Thyroid gland (tissue), 4 donors: ENCODE data around the gene SLC6A4. TPM values are rescaled to one million over a fixed set of nuclear protein-coding genes. Genes with fewer than 3 reads are reported as not detected.

ENCODE experiments used
- DNase-seq, 2 donors: peaks; one replicate each; pipeline ENCODE4 v3.0.0-alpha.2; 2019
- H3K27ac ChIP-seq, 3 donors: fragments of 200-600 bp; sonication (generic); 1 replicate in 2 of 3; 2 replicates in 1 of 3; pipeline ENCODE4 v1.5.1; 2016 to 2019; ENCODE audit warnings: mild to moderate bottlenecking in 1 of 3, moderate library complexity in 1 of 3
- H3K27me3 ChIP-seq: fragments of 200-600 bp; sonication (generic); one replicate; pipeline ENCODE4 v1.5.1; 2019
- H3K36me3 ChIP-seq, 2 donors: fragments of 200-600 bp; sonication (generic); one replicate each; pipeline ENCODE4 v1.5.1; 2016 to 2019
- H3K4me1 ChIP-seq, 2 donors: fragments of 200-600 bp; sonication (generic); one replicate each; pipeline ENCODE4 v1.5.1; 2017 to 2019
- H3K4me3 ChIP-seq, 3 donors: fragments of 200-600 bp; sonication (generic); replicated peaks in 1 of 3; 1 replicate in 2 of 3; 2 replicates in 1 of 3; pipeline ENCODE4 v1.5.1; 2016; ENCODE audit warnings: mild to moderate bottlenecking in 1 of 3
- H3K9me3 ChIP-seq: fragments of 200-600 bp; sonication (generic); one replicate; pipeline ENCODE4 v1.5.1; 2017
- POLR2A ChIP-seq, 2 donors: fragments of 450-650 bp; IDR thresholded peaks; one replicate each; pipeline ENCODE4 v1.6.1; 2017; ENCODE audit warnings: antibody characterized with exemption in 2 of 2, mild to moderate bottlenecking in 2 of 2, moderate library complexity in 1 of 2
- WGBS, 2 donors: methylation state at CpG; one replicate each; pipeline ENCODE4 v1.1.5; 2017; 5-methylcytosine and 5-hydroxymethylcytosine counted together
- intact Hi-C: fragments of 100-400 bp; cut with DNase I; formaldehyde crosslinking; loops from one replicate; pipeline ENCODE4 v1.15.1; 2023
- total RNA-seq, 4 donors: library from RNA; depleted of rRNA; stranded (reverse); fragments of >200 nt; gene quantifications; one replicate each; pipeline ENCODE4 v1.2.3, GENCODE V29; 2016
- TF ChIP-seq, protein P1 (sequence below), 6 experiments: fragments of 200-600 bp in 3 of 6; fragments of 450-650 bp in 3 of 6; sonication (generic) in 3 of 6; IDR thresholded peaks; one replicate each; pipeline ENCODE4 v1.5.1; 2016 to 2019; ENCODE audit warnings: antibody characterized with exemption in 6 of 6, mild to moderate bottlenecking in 2 of 6, inconsistent platforms in 1 of 6, moderate library complexity in 1 of 6

SLC6A4 gene
- total RNA-seq, 4 donors from 2014 or later, result under 0.01 to 4.9 (median 0.20) TPM

DNA sequence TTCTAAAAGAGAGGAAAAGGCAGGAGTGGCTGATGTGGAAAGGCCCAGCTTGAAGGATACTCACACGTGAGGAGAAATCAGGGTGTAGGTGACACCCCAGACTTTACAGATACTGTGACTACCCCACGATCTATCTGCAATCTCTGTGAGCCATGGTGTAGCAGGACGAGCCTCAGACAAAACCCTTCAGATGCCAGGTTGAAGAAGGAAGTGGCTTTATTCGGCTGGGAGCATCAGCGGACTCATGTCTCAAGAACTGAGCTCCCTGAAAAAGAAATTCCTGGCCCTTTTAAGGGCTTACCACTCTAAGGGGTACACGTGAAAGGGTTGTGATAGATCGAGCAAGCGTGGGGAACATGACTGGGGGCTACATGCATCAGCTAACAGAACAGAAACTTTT, 4.7 kb upstream of the SLC6A4 start:
- 88 to 92% methylated on average over 8 of the region's 8 CpGs for WGBS, 2 donors
- no peak overlapping the region for H3K27ac ChIP-seq
- intact Hi-C loops, result no loop called here

DNA sequence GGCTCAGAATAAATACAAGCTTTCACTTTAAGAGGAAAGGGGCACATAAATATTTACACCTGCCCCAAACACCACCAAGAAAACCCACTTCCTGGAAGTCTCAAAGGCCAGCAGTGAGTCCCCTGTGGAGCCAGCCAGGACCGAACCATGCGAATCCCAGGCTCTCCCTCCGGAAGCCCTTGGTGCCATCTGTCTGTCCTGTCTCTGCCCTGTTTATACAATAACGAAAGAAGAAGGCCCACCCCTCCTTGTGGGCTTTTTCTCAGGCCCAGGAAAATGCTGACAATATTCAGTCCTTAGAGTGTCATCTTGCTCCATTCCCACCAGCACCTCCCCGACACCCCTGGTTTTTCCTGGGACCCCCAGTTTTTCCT, 3.6 kb upstream of the SLC6A4 start:
- Histone ChIP-seq H3K9me3 (no peaks in the 10 kb centered on the region), H3K4me3 (no peak overlapping the region), H3K27ac (no peak overlapping the region), H3K36me3 (no peaks in the 10 kb centered on the region), H3K27me3 (no peaks in the 10 kb centered on the region), H3K4me1 (peaks cover 14 to 23% of the 10 kb centered on the region in 2 donors)
- TF ChIP-seq POLR2A (IDR thresholded peaks at IDR 0.05), result no peak
- TF ChIP-seq, protein P1, sequence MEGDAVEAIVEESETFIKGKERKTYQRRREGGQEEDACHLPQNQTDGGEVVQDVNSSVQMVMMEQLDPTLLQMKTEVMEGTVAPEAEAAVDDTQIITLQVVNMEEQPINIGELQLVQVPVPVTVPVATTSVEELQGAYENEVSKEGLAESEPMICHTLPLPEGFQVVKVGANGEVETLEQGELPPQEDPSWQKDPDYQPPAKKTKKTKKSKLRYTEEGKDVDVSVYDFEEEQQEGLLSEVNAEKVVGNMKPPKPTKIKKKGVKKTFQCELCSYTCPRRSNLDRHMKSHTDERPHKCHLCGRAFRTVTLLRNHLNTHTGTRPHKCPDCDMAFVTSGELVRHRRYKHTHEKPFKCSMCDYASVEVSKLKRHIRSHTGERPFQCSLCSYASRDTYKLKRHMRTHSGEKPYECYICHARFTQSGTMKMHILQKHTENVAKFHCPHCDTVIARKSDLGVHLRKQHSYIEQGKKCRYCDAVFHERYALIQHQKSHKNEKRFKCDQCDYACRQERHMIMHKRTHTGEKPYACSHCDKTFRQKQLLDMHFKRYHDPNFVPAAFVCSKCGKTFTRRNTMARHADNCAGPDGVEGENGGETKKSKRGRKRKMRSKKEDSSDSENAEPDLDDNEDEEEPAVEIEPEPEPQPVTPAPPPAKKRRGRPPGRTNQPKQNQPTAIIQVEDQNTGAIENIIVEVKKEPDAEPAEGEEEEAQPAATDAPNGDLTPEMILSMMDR (IDR thresholded peaks at IDR 0.05), result no peak
- intact Hi-C loops, result no loop called here
- 82% methylated on average over 5 of the region's 5 CpGs for WGBS, 2 donors
- DNase-seq, result no peak

More for the DNA sequence above, 4.7 kb upstream of the SLC6A4 start:
- no peak for DNase-seq
- H3K27me3 ChIP-seq, result no peaks in the 10 kb centered on the region
- H3K4me1 ChIP-seq, result peaks cover 13 to 18% of the 10 kb centered on the region in 2 donors
- no peak overlapping the region for H3K4me3 ChIP-seq
- no peaks in the 10 kb centered on the region for H3K9me3 ChIP-seq
- H3K36me3 ChIP-seq, result no peaks in the 10 kb centered on the region
- TF ChIP-seq, protein P1 (IDR thresholded peaks at IDR 0.05), result no peak
- TF ChIP-seq POLR2A (IDR thresholded peaks at IDR 0.05), result no peak

DNA sequence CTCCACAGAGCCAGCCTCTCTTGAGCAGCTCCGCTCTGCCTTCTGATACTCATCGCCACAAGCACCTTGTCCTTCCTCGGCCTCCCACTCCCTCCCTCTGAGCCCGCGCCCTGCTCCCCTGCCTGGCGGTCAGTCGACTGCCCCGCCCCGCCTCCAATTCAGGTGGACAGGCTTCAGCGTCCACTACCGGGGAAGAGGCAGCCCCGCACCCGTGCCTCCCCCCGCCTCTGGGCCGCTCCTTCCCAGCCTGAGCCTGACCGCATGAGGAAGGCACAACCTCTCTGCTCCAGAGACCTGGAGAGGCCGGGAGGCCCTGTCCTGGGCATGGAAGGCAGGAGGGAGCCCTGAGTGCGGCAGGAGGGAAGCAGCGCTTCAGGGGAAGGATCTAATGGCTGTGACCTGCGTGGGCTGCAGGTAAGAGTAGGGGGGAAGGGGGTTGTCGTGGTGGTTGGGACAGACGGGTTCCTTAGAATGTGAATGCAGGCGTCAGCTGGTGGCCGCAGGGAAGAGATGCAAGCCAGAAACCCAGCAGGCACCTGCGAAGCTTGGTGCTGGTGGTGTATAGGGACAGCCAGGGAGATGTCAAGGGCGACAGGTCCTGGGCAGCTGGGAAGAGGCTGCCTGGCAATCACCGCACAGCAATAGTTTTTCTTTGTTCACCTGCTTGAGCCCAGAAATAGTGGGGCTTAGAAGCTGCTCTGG, 3.0 kb upstream of the SLC6A4 start:
- H3K9me3 ChIP-seq, result no peaks in the 10 kb centered on the region
- no peaks in the 10 kb centered on the region for H3K36me3 ChIP-seq
- intact Hi-C loops, result no loop called here
- DNase-seq, result peak in 1 of 2 donors; percentile 6
- WGBS, 2 donors, result 45 to 46% methylated on average over 25 to 27 of the region's 27 CpGs
- no peaks in the 10 kb centered on the region for H3K27me3 ChIP-seq
- no peak overlapping the region for H3K4me3 ChIP-seq
- no peak overlapping the region for H3K27ac ChIP-seq
- TF ChIP-seq, protein P1 (IDR thresholded peaks at IDR 0.05), result no peak
- TF ChIP-seq POLR2A (IDR thresholded peaks at IDR 0.05), result no peak
- H3K4me1 ChIP-seq, result peaks cover 14 to 23% of the 10 kb centered on the region in 2 donors

DNA sequence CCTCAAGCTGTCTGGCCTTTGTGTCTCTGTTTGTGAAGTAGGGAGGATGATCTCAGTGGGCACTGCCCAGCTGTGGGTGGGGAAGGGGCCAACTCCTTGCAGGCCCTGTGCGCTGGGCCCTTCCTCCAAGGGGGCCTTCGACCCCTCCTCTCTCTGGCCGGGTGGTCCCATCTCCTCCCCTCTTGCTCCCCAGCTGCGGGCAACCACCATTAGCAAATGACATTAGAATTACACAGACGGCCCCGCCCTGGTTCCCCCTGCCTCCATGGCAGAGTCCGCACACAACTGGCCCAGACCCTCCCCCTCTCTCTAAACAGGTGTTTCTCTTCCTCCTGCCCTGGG, 2.5 kb upstream of the SLC6A4 start:
- 50 to 53% methylated on average over 7 of the region's 7 CpGs for WGBS, 2 donors
- Histone ChIP-seq H3K27me3 (no peaks in the 10 kb centered on the region), H3K4me1 (peaks cover 14 to 23% of the 10 kb centered on the region in 2 donors), H3K36me3 (no peaks in the 10 kb centered on the region), H3K9me3 (no peaks in the 10 kb centered on the region), H3K4me3 (no peak overlapping the region), H3K27ac (no peak overlapping the region)
- DNase-seq, result no peak
- intact Hi-C loops, result no loop called here
- TF ChIP-seq, protein P1 (IDR thresholded peaks at IDR 0.05), result no peak
- TF ChIP-seq POLR2A (IDR thresholded peaks at IDR 0.05), result no peak

DNA sequence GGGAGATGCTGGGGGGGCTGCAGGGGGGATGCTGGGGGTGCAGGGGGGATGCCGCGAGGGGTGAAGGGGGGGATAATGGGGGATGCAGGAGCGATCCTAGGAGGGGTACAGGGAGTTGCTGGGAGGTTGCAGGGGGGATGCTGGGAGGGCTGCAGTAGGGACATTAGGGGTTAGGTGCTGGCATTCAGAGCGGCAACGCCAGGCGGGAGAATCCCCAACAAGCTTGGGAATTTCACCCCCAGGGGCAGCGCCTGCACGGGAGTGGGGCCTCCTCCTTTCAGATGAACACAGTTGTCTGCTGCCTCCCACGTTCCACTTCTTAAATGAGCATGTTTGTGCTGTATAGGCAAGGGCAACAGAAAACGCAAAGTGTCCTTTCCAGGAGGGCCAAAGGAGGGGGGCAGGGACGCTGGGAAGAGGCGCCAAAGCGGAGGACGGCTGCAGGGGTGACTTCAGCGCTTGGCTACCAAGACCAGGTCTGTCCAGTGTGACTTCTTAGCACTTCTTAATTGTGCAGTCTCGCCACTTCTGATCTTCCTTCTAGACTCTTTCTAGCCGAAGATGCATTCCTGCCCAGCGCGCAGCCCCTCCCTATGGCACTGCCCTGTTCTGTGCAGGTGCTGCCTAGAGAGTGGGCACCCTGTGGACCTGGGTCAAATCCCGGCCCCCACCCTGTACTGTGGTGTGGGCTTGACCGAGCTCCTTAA, 2.0 kb upstream of the SLC6A4 start:
- 24 to 34% methylated on average over 19 to 20 of the region's 21 CpGs for WGBS, 2 donors
- Histone ChIP-seq H3K4me3 (no peak overlapping the region), H3K36me3 (no peaks in the 10 kb centered on the region), H3K9me3 (no peaks in the 10 kb centered on the region), H3K4me1 (peaks cover 14 to 23% of the 10 kb centered on the region in 2 donors), H3K27me3 (no peaks in the 10 kb centered on the region), H3K27ac (no peak overlapping the region)
- intact Hi-C loops, result no loop called here
- TF ChIP-seq, protein P1 (IDR thresholded peaks at IDR 0.05), result no peak
- no peak for TF ChIP-seq POLR2A (IDR thresholded peaks at IDR 0.05)
- no peak for DNase-seq
